H1 (cell line): ENCODE measurements around the gene FGD5.

ENCODE experiments used
- CBX5 ChIP-seq: fragments of 300-800, 300-1000 bp; sonication (generic); IDR thresholded peaks from 2 replicates; pipeline ENCODE4 v1.7.1; 2016; ENCODE audit warnings: antibody characterized with exemption, low read length, low read depth
- CTCF ChIP-seq, 3 experiments: IDR thresholded peaks; 1 replicate in 2 of 3; 2 replicates in 1 of 3; pipeline versions ENCODE4 v1.5.1 to v1.6.1; 2011; ENCODE audit warnings: low read length in 3 of 3, mild to moderate bottlenecking in 3 of 3, inconsistent platforms in 2 of 3, low read depth in 1 of 3, moderate library complexity in 1 of 3; ENCODE audit not compliant: insufficient read depth in 1 of 3; ENCODE audit errors: control extremely low read depth in 1 of 3
- POLR2AphosphoS5 ChIP-seq: IDR thresholded peaks from 2 replicates; pipeline ENCODE4 v1.6.1; 2011; ENCODE audit warnings: low read depth, low read length
- RXRA ChIP-seq: IDR thresholded peaks from 2 replicates; pipeline ENCODE4 v1.6.1; 2011; ENCODE audit warnings: low read depth, mild to moderate bottlenecking, low read length, moderate library complexity; ENCODE audit not compliant: insufficient read depth
- USF2 ChIP-seq: IDR thresholded peaks from 2 replicates; pipeline ENCODE4 v1.6.1; 2011; ENCODE audit warnings: low read length, improper control_type of control experiment

GRCh38 chr3:14829811-14830210, 11.0 kb downstream of the FGD5 start:
- no peak for TF ChIP-seq RXRA
- TF ChIP-seq CTCF (IDR thresholded peaks at IDR 0.05; ENCODE audit: control extremely low read depth in 1 of 3, insufficient read depth in 1 of 3, low read depth in 1 of 3, low read length in 3 of 3), result no peak
- no peak for TF ChIP-seq POLR2AphosphoS5
- no peak for TF ChIP-seq USF2
- no peak for TF ChIP-seq CBX5
